Measurements from ENCODE around the gene PDE4B. TPM values are rescaled to one million over a fixed set of nuclear protein-coding genes. Genes with fewer than 3 reads are reported as not detected.
"Not testable (repeated sequence)": the region's sequence is repeated elsewhere in the genome, so short reads cannot be mapped to it uniquely, and the experiment has no call there.

Gene PDE4B
- total RNA-seq, 2 experiments from 2014 or later, result 2.4 to 3.1 TPM

DNA sequence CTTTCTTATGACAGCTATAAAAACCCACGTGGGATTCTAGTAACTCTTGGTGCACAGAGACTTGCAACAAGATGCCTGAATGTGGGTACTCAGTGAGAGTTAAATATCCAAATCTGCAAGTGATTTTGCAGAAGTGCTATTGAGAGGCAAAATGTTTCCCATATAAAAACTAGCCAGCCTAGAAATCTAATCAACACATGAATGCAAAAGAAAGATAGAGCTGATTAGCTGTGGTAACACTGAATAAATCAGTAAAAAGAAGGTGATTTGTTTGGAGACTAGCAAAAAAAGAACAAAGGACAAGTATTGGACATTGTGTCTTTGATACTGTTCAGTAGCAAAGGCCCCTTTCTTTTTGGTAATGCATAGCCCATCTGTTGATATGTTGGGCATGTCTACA, 527.5 kb downstream of the PDE4B start:
- H3K27ac ChIP-seq (ENCODE audit: low read depth, low read length, poor library complexity, severe bottlenecking), result no peak overlapping the region
- no peak overlapping the region for H2AFZ ChIP-seq (ENCODE audit: low read length)
- H3K9me2 ChIP-seq (ENCODE audit: insufficient read depth, low read length), result no peaks in the 10 kb centered on the region
- no peak for TF ChIP-seq EZH2phosphoT487 (IDR thresholded peaks at IDR 0.05; ENCODE audit: borderline replicate concordance, low read depth, low read length)
- TF ChIP-seq, protein P1, sequence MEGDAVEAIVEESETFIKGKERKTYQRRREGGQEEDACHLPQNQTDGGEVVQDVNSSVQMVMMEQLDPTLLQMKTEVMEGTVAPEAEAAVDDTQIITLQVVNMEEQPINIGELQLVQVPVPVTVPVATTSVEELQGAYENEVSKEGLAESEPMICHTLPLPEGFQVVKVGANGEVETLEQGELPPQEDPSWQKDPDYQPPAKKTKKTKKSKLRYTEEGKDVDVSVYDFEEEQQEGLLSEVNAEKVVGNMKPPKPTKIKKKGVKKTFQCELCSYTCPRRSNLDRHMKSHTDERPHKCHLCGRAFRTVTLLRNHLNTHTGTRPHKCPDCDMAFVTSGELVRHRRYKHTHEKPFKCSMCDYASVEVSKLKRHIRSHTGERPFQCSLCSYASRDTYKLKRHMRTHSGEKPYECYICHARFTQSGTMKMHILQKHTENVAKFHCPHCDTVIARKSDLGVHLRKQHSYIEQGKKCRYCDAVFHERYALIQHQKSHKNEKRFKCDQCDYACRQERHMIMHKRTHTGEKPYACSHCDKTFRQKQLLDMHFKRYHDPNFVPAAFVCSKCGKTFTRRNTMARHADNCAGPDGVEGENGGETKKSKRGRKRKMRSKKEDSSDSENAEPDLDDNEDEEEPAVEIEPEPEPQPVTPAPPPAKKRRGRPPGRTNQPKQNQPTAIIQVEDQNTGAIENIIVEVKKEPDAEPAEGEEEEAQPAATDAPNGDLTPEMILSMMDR (conservative IDR thresholded peaks at IDR 0.05; ENCODE audit: low read length), result no peak
- BruUV-seq (replicated peaks), result no TSS peak
- H3K4me2 ChIP-seq (ENCODE audit: low read length), result no peak overlapping the region
- H3K79me2 ChIP-seq (ENCODE audit: insufficient read depth, low read depth, low read length), result no peaks in the 10 kb centered on the region
- ChIA-PET CTCF (ENCODE audit: unreplicated experiment) (no interaction called here), POLR2A (interaction anchor here (1.1 to 1.5 kb wide), 5 partner anchors 9 to 44 kb away, joined by 4 to 6 read pairs (median 5); no protein-coding TSS in a partner anchor)
- no peaks in the 10 kb centered on the region for H3K36me3 ChIP-seq (ENCODE audit: insufficient read depth, low read length)
- H3K4me1 ChIP-seq (ENCODE audit: insufficient read depth, low read length, poor library complexity, severe bottlenecking), result peaks cover 12% of the 10 kb centered on the region
- intact Hi-C loops (cut with micrococcal nuclease; ENCODE audit: unreplicated experiment), result no loop called here
- no peaks in the 10 kb centered on the region for H4K20me1 ChIP-seq (ENCODE audit: insufficient read depth, low read length)
- DNase-seq (ENCODE audit: low spot score), result no peak
- no peak overlapping the region for H3K4me3 ChIP-seq (ENCODE audit: low read depth, low read length, poor library complexity, severe bottlenecking)
- H3K9me3 ChIP-seq (ENCODE audit: low read length), result no peaks in the 10 kb centered on the region

- not testable (repeated sequence) for BruUV-seq (replicated peaks)
- POLR2A ChIA-PET, result interaction anchor here (0.7 to 1.7 kb wide), 2 partner anchors 10 to 19 kb away, joined by 3 to 4 read pairs; no protein-coding TSS in a partner anchor
Observed at GRCh38 chr1:66322462-66322861, 529.8 kb downstream of the PDE4B start.

GRCh38 chr1:66323958-66324625, 531.4 kb downstream of the PDE4B start:
- POLR2A ChIA-PET, result no interaction called here
- Histone ChIP-seq H3K79me2 (ENCODE audit: insufficient read depth, low read depth, low read length) (no peaks in the 10 kb centered on the region), H3K4me1 (ENCODE audit: insufficient read depth, low read length, poor library complexity, severe bottlenecking) (peaks cover 15% of the 10 kb centered on the region), H4K20me1 (ENCODE audit: insufficient read depth, low read length) (no peaks in the 10 kb centered on the region), H3K9me2 (ENCODE audit: insufficient read depth, low read length) (no peaks in the 10 kb centered on the region), H3K27ac (ENCODE audit: low read depth, low read length, poor library complexity, severe bottlenecking) (no peak overlapping the region), H3K4me3 (ENCODE audit: low read depth, low read length, poor library complexity, severe bottlenecking) (no peak overlapping the region), H3K4me2 (ENCODE audit: low read length) (no peak overlapping the region), H3K36me3 (ENCODE audit: insufficient read depth, low read length) (no peaks in the 10 kb centered on the region), H3K9me3 (ENCODE audit: low read length) (no peaks in the 10 kb centered on the region), H2AFZ (ENCODE audit: low read length) (no peak overlapping the region)
- DNase-seq (ENCODE audit: low spot score), result no peak
- intact Hi-C loops (cut with micrococcal nuclease; ENCODE audit: unreplicated experiment), result no loop called here
- no TSS peak for BruUV-seq (replicated peaks)
- TF ChIP-seq, protein P1 (conservative IDR thresholded peaks at IDR 0.05; ENCODE audit: low read length), result no peak
- TF ChIP-seq EZH2phosphoT487 (IDR thresholded peaks at IDR 0.05; ENCODE audit: borderline replicate concordance, low read depth, low read length), result no peak
- CTCF ChIA-PET (ENCODE audit: unreplicated experiment), result no interaction called here

More at GRCh38 chr1:66322462-66322861, 529.8 kb downstream of the PDE4B start:
- H3K4me1 ChIP-seq (ENCODE audit: insufficient read depth, low read length, poor library complexity, severe bottlenecking); DNase-seq (ENCODE audit: low spot score); CTCF ChIA-PET (ENCODE audit: unreplicated experiment); H3K27ac ChIP-seq (ENCODE audit: low read depth, low read length, poor library complexity, severe bottlenecking); intact Hi-C loops (cut with micrococcal nuclease; ENCODE audit: unreplicated experiment); H2AFZ ChIP-seq (ENCODE audit: low read length); H3K9me3 ChIP-seq (ENCODE audit: low read length); H3K36me3 ChIP-seq (ENCODE audit: insufficient read depth, low read length); H3K9me2 ChIP-seq (ENCODE audit: insufficient read depth, low read length); H4K20me1 ChIP-seq (ENCODE audit: insufficient read depth, low read length); H3K4me2 ChIP-seq (ENCODE audit: low read length); H3K4me3 ChIP-seq (ENCODE audit: low read depth, low read length, poor library complexity, severe bottlenecking); H3K79me2 ChIP-seq (ENCODE audit: insufficient read depth, low read depth, low read length): not testable (repeated sequence)
